Measurements from ENCODE around the gene PLD3.

DNA sequence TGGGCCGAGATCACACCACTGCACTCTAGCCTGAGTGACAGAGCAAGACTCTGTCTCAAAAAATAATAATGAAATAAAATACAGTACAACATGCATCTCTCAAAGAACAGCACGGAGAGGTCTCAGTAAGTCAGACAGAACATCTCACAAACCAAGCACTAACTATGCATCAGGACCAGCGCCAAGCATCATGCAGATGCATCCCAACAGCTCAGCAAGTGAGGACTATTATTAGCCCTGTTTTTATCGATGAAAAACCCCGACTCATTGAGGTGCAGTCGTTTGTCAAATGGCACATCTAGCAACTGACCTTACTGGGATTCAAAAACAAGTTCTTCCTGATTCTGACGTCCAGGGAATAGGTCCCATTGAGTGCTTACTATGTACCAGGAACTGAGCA, 4.1 kb upstream of the PLD3 start:
- no peak for TF ChIP-seq SUZ12 (IDR thresholded peaks at IDR 0.05; ENCODE audit: extremely low read depth, insufficient read depth, insufficient read length)
- no peak for TF ChIP-seq YY1 (IDR thresholded peaks at IDR 0.05; ENCODE audit: insufficient read depth, insufficient read length)

Data from NT2/D1 (cell line).